Measurements from ENCODE around the gene IQGAP2. TPM values are rescaled to one million over a fixed set of nuclear protein-coding genes. Genes with fewer than 3 reads are reported as not detected.

Gene IQGAP2
- total and polyA plus RNA-seq, 2 donors (not counting 1 experiment from before 2014, with no cell fraction given), result 8.1 to 15.0 TPM

DNA sequence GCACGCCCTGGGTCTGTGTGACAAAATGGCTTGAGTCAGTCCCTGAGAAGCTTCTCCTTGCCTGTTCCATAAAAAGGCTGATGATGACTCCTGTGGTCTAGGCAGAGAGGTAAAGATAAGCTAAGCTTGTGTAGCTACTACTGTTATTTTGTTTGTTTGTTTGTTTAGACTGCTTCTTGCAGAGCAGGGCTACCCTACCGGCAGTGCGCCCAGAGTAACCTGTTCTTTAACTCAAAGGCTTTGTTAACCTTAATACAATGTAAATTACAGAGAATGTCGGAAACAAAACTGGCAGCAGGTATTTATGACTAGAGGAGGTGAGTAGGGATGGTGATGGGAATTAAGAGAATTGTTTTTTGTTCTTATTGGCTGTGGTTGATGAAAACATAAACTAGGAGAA lies 132.5 kb downstream of the IQGAP2 start:
- Histone ChIP-seq H3K79me2 (ENCODE audit: control insufficient read depth, insufficient read depth, low read length) (peaks cover 3% of the 10 kb centered on the region), H3K27me3 (replicated peaks in 1 of 4; ENCODE audit: control extremely low read depth in 1 of 4, control insufficient read depth in 3 of 4, insufficient read depth in 4 of 4, low read length in 3 of 4) (no peaks in the 10 kb centered on the region), H3K9ac (ENCODE audit: low read length) (no peak overlapping the region), H3K4me3 (ENCODE audit: control extremely low read depth in 1 of 5, extremely low read depth in 1 of 5, insufficient read depth in 1 of 5, low read depth in 2 of 5, low read length in 4 of 5) (no peak overlapping the region), H3K36me3 (replicated peaks in 1 of 2; ENCODE audit: control extremely low read depth in 1 of 2, control insufficient read depth in 1 of 2, extremely low read depth in 1 of 2, insufficient read depth in 2 of 2, low read length in 1 of 2) (no peaks in the 10 kb centered on the region), H3K9me3 (ENCODE audit: control extremely low read depth in 1 of 3, control insufficient read depth in 2 of 3, insufficient read depth in 1 of 3, low read length in 2 of 3) (no peaks in the 10 kb centered on the region), H3K4me1 (ENCODE audit: control insufficient read depth in 2 of 2, insufficient read depth in 2 of 2, low read length in 2 of 2) (no peaks in the 10 kb centered on the region), H3K4me2 (replicated peaks; ENCODE audit: low read depth, low read length, poor library complexity, severe bottlenecking) (no peak overlapping the region), H4K20me1 (ENCODE audit: control insufficient read depth, insufficient read depth, low read length, poor library complexity, severe bottlenecking) (no peaks in the 10 kb centered on the region), H2AFZ (ENCODE audit: insufficient read depth, low read depth, low read length, poor library complexity, severe bottlenecking) (no peak overlapping the region), H3K27ac (ENCODE audit: low read length in 2 of 2) (no peak overlapping the region)
- Mint-ChIP-seq H3K4me3 (no peak overlapping the region), H3K27ac (no peak overlapping the region), H3K9me3 (ENCODE audit: insufficient read depth) (no peaks in the 10 kb centered on the region), H3K27me3 (no peaks in the 10 kb centered on the region), H3K4me1 (no peaks in the 10 kb centered on the region)
- 100% methylated on average over 1 of the region's 4 CpGs for WGBS (ENCODE audit: insufficient coverage)
- ChIA-PET POLR2A (interaction anchor here (0.7 kb wide), 1 partner anchor 751 kb away, joined by 3 read pairs; no protein-coding TSS in a partner anchor), CTCF (no interaction called here)
- no peak for ATAC-seq (ENCODE audit: low read depth)
- TF ChIP-seq CTCF (IDR thresholded peaks at IDR 0.05) (no peak), EZH2 (IDR thresholded peaks at IDR 0.05; ENCODE audit: borderline replicate concordance, insufficient read depth, low read depth, low read length, poor library complexity, severe bottlenecking) (no peak)
- intact Hi-C loops (cut with micrococcal nuclease), result no loop called here
- no peak for DNase-seq

- no peak overlapping the region for H3K27ac Mint-ChIP-seq
- Histone ChIP-seq H2AFZ (ENCODE audit: insufficient read depth, low read depth, low read length, poor library complexity, severe bottlenecking) (no peak overlapping the region), H4K20me1 (ENCODE audit: control insufficient read depth, insufficient read depth, low read length, poor library complexity, severe bottlenecking) (no peaks in the 10 kb centered on the region), H3K9me3 (ENCODE audit: control extremely low read depth in 1 of 3, control insufficient read depth in 2 of 3, insufficient read depth in 1 of 3, low read length in 2 of 3) (no peaks in the 10 kb centered on the region), H3K79me2 (ENCODE audit: control insufficient read depth, insufficient read depth, low read length) (no peaks in the 10 kb centered on the region), H3K27ac (ENCODE audit: low read length in 2 of 2) (no peak overlapping the region), H3K4me2 (replicated peaks; ENCODE audit: low read depth, low read length, poor library complexity, severe bottlenecking) (no peak overlapping the region), H3K4me3 (ENCODE audit: control extremely low read depth in 1 of 5, extremely low read depth in 1 of 5, insufficient read depth in 1 of 5, low read depth in 2 of 5, low read length in 4 of 5) (no peak overlapping the region), H3K4me1 (ENCODE audit: control insufficient read depth in 2 of 2, insufficient read depth in 2 of 2, low read length in 2 of 2) (no peaks in the 10 kb centered on the region), H3K27me3 (replicated peaks in 1 of 4; ENCODE audit: control extremely low read depth in 1 of 4, control insufficient read depth in 3 of 4, insufficient read depth in 4 of 4, low read length in 3 of 4) (no peaks in the 10 kb centered on the region), H3K9ac (ENCODE audit: low read length) (no peak overlapping the region), H3K36me3 (replicated peaks in 1 of 2; ENCODE audit: control extremely low read depth in 1 of 2, control insufficient read depth in 1 of 2, extremely low read depth in 1 of 2, insufficient read depth in 2 of 2, low read length in 1 of 2) (no peaks in the 10 kb centered on the region)
- ChIA-PET CTCF (interaction anchor here (1.1 kb wide), 1 partner anchor 12 kb away, joined by 4 read pairs; no protein-coding TSS in a partner anchor), POLR2A (no interaction called here)
- no peaks in the 10 kb centered on the region for H3K27me3 Mint-ChIP-seq
- no peaks in the 10 kb centered on the region for H3K4me1 Mint-ChIP-seq
- no peak for TF ChIP-seq CTCF (IDR thresholded peaks at IDR 0.05)
- no peak for TF ChIP-seq EZH2 (IDR thresholded peaks at IDR 0.05; ENCODE audit: borderline replicate concordance, insufficient read depth, low read depth, low read length, poor library complexity, severe bottlenecking)
- no CpG with 5 or more reads among the region's 3 CpGs for WGBS (ENCODE audit: insufficient coverage)
- ATAC-seq (ENCODE audit: low read depth) (no peak), DNase-seq (no peak)
- H3K9me3 Mint-ChIP-seq (ENCODE audit: insufficient read depth), result no peaks in the 10 kb centered on the region
- H3K4me3 Mint-ChIP-seq, result no peak overlapping the region
- intact Hi-C loops (cut with micrococcal nuclease), result no loop called here
Observed at GRCh38 chr5:76537073-76537543, 134.0 kb downstream of the IQGAP2 start.
